ENCODE measurements around the gene TSPEAR. TPM values are rescaled to one million over a fixed set of nuclear protein-coding genes. Genes with fewer than 3 reads are reported as not detected.

The TSPEAR gene
- total RNA-seq, 1 experiment from 2014 or later: not detected

DNA sequence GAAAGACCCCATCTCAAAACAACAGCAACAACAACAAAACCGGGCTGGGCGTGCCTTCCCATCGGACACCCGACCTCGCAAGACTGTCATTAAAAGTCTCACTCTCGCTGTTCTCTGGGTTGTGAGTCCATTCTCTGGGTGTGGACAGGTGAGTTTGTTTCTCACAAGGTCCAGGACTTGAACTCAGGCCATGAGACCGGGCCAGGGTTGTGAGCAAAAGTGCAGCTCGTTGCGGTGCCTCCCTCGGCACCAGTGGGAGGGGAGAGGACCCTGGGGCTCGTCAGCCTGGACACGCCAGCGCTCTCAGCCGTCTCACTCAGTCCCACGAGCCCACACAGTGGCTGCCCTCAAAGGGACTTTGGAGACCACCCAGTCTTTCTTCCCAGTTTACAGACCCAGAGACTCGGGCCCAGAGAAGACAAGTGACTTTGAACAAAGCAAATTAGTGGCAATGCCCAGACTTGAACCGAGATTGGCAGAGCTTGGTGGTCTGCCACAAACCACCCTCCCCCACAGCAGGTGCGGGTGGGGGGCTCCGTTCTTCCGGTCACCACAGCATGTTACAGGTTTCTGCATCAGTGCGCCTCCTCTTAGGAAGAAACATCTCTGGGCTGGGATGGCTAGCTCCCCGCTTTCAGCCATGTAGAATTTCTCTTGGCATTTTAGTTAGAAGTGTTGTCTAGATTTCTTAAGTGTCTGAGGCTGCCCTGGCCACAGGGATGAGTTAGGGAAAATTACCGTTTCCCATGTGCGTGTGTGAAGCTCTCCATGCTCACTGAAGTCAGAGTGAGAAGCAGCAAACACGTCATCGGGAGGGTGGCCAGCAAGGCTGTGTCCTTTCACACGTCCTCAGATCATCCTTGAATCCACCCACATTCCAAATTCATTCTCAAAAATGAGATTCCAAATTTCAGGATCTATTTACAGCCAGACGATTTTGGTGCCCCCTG lies 227.8 kb downstream of the TSPEAR start:
- no peaks in the 10 kb centered on the region for H3K4me1 Mint-ChIP-seq (ENCODE audit: insufficient read depth, unreplicated experiment)
- no peak for DNase-seq (ENCODE audit: unreplicated experiment)
- no peak overlapping the region for H3K27ac Mint-ChIP-seq (ENCODE audit: low read depth, unreplicated experiment)
- H3K36me3 Mint-ChIP-seq (ENCODE audit: insufficient read depth, unreplicated experiment): no peaks in the 10 kb centered on the region
- POLR2A ChIA-PET: no interaction called here
- CTCF ChIA-PET: interaction anchor here (1.0 kb wide), 1 partner anchor 259 kb away, joined by 3 read pairs; no protein-coding TSS in a partner anchor
- no peaks in the 10 kb centered on the region for H3K9me3 Mint-ChIP-seq (ENCODE audit: unreplicated experiment)
- H3K27me3 Mint-ChIP-seq (ENCODE audit: insufficient read depth, unreplicated experiment): no peaks in the 10 kb centered on the region
- BruUV-seq (replicated peaks): no TSS peak
- intact Hi-C loops (cut with micrococcal nuclease): no loop called here
- no peak overlapping the region for H3K4me3 Mint-ChIP-seq (ENCODE audit: unreplicated experiment)
- TF ChIP-seq, protein P1, sequence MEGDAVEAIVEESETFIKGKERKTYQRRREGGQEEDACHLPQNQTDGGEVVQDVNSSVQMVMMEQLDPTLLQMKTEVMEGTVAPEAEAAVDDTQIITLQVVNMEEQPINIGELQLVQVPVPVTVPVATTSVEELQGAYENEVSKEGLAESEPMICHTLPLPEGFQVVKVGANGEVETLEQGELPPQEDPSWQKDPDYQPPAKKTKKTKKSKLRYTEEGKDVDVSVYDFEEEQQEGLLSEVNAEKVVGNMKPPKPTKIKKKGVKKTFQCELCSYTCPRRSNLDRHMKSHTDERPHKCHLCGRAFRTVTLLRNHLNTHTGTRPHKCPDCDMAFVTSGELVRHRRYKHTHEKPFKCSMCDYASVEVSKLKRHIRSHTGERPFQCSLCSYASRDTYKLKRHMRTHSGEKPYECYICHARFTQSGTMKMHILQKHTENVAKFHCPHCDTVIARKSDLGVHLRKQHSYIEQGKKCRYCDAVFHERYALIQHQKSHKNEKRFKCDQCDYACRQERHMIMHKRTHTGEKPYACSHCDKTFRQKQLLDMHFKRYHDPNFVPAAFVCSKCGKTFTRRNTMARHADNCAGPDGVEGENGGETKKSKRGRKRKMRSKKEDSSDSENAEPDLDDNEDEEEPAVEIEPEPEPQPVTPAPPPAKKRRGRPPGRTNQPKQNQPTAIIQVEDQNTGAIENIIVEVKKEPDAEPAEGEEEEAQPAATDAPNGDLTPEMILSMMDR (IDR thresholded peaks at IDR 0.05; ENCODE audit: unreplicated experiment): no peak

DNA sequence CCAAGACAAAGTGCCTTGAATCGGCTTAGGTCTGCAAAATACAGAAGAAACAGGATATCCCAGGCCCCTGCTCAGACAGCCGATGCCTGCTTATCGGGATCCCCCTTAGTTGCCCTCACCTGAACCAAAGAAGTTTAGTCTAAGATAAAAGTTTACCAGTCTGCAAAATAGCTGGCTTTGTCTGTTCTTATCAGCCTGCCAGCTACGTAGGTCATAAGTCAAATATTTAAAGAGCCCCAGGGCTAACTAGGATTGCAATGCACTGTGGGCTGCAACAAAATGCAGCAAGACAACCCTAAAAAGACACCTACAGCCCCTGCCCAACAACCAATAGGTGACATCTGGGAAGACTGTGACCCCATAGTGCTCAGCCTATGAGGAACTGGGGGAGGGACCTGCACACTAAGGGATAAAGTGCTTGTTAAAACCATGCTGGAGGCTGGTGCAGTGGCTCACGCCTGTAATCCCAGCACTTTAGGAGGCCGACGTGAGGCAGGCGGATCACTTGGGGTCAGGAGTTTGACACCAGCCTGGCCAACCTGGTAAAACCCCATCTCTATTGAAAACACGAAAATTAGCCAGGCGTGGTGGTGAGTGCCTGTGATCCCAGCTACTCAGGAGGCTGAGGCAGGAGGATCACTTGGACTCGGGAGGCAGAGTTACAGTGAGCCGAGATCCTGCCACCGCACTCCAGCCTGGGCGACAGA lies 228.6 kb downstream of the TSPEAR start:
- Mint-ChIP-seq H3K9me3 (ENCODE audit: unreplicated experiment) (no peaks in the 10 kb centered on the region), H3K4me1 (ENCODE audit: insufficient read depth, unreplicated experiment) (no peaks in the 10 kb centered on the region), H3K27me3 (ENCODE audit: insufficient read depth, unreplicated experiment) (no peaks in the 10 kb centered on the region), H3K4me3 (ENCODE audit: unreplicated experiment) (no peak overlapping the region), H3K36me3 (ENCODE audit: insufficient read depth, unreplicated experiment) (no peaks in the 10 kb centered on the region), H3K27ac (ENCODE audit: low read depth, unreplicated experiment) (no peak overlapping the region)
- intact Hi-C loops (cut with micrococcal nuclease): no loop called here
- ChIA-PET POLR2A (no interaction called here), CTCF (interaction anchor here (1.0 kb wide), 1 partner anchor 260 kb away, joined by 3 read pairs; no protein-coding TSS in a partner anchor)
- DNase-seq (ENCODE audit: unreplicated experiment): no peak
- no TSS peak for BruUV-seq (replicated peaks)
- TF ChIP-seq, protein P1 (IDR thresholded peaks at IDR 0.05; ENCODE audit: unreplicated experiment): no peak

DNA sequence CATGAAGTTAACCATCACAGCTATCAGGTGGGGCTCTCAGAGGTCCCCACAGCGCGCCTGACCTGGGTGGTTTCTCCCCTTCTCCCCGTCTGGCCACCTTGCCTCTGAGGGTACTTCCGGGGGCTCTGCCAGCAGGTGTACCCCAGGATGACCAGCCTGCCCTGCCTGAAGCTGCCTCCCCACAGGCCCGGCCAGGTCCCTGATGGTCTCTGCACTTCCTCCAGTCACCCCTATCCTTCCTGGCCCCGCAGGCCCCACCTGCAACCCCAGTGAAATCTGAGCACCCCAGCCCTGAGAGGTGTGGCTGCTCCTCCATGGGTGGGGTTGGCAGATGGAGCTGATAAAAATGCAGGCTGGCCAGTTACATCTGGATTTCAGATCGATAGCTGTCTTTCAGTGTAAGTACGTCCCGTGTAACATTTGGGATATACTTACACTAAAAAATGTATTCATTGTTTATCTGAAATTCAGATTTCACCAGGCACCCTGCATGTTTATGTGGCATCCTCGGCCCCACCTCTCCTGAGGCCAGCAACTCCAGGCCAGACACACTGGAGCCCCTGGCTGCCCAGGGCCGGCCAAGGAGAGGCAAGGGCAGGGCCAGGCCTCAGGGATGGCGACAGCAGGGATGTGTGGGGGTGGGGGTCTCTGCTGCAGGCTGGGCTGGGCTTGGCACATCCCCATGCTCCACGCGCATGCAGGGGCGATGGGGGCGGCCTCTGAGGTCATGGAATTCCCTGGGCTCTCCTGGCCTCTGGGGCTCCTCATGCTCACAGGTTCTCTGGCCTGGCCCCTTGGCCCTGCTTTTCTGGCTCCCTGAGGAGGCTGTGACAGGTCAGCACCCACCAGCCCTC lies 230.9 kb downstream of the TSPEAR start:
- ChIA-PET CTCF (interaction anchor here (0.7 to 1.7 kb wide), 7 partner anchors 9 to 303 kb away, joined by 3 to 5 read pairs (median 3); no protein-coding TSS in a partner anchor), POLR2A (interaction anchor here (0.7 to 1.1 kb wide), 2 partner anchors 142 to 187 kb away, joined by 3 to 4 read pairs; partner anchors contain the start of gene KRTAP12-2)
- Mint-ChIP-seq H3K27me3 (ENCODE audit: insufficient read depth, unreplicated experiment) (no peaks in the 10 kb centered on the region), H3K4me1 (ENCODE audit: insufficient read depth, unreplicated experiment) (no peaks in the 10 kb centered on the region), H3K27ac (ENCODE audit: low read depth, unreplicated experiment) (no peak overlapping the region), H3K4me3 (ENCODE audit: unreplicated experiment) (no peak overlapping the region), H3K36me3 (ENCODE audit: insufficient read depth, unreplicated experiment) (no peaks in the 10 kb centered on the region), H3K9me3 (ENCODE audit: unreplicated experiment) (no peaks in the 10 kb centered on the region)
- TF ChIP-seq, protein P1 (IDR thresholded peaks at IDR 0.05; ENCODE audit: unreplicated experiment): no peak
- no peak for DNase-seq (ENCODE audit: unreplicated experiment)
- BruUV-seq (replicated peaks): no TSS peak
- intact Hi-C loops (cut with micrococcal nuclease): no loop called here
